DMS79 treated with DMSO at 0.1 percent for 48 hours (cell line): ENCODE data around the gene ZNF341.
"Not testable (repeated sequence)": the region's sequence is repeated elsewhere in the genome, so short reads cannot be mapped to it uniquely, and the experiment has no call there.

Experiments used
- DNase-seq: peaks from one replicate; lab custom pipeline; 2025; lab: John Stamatoyannopoulos, UW

The ZNF341 gene

DNA sequence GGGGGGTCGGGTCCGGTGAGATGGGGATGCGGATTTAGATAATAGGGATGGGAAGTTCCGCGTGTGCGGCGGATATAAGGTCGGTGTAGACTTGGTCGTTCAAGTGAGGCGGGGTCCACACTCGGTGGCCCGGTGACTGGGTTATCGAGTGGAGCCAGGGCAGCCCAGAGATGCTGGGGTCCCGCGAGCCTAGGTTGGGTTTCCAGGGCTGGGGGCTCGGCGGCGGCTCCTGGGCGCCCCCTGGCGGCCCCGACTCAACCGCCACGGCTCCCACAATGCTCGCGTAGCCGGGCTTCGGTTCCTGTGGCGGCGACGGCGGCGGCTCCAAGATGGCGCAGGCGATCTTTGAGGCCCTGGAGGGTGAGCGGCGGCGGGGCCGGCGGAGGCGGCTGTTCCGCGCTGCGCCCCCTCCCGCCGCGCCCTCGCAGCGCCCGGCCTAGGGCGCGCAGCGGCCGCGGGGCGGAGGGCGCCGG, at the start of gene ZNF341:
Gene ZNF341, plus strand, starts transcription at position 304 of the 473 bp plus-strand sequence. Its CDS starts 26 bp downstream, at position 330.
- DNase-seq, result peak; percentile 32

DNA sequence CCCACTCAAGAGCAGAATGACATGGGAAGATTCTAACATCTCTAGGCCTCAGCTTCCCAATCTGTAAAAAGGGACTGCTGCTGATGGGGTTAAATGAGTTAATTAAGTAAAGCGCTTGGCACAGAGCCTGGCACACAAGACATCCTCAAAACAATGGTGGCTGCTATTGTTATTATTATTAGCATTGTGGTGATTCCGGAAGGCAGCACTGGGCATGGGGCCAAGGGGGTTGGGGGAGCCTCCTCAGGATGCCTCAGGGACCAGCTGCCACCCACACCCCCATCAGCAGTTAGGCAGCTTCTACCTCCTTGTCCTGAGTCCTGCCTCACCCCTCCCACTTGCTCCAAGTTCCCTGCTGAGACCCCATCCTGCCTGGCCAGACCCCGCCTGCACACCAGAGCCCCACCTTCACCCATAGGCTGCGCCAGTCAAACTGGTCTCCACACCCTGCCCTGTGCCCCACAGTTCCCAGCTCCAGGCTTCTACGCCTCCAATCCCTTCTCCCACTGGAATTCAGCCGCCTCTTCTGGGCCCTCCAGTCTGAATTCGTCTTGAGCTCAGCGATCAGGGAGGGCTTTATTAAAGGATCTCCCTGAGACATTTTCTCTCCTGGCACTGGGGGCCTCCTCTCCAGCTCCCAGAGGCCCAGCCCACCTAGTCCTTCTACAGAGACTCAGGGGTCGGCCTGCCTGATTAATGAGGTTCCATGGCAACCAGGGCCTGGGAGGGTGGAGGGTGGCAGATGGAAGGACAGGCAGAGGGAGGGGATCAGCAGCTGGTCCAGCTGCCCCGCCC, 47.1 kb upstream of the ZNF341 start:
- DNase-seq, result peak; percentile 46

DNA sequence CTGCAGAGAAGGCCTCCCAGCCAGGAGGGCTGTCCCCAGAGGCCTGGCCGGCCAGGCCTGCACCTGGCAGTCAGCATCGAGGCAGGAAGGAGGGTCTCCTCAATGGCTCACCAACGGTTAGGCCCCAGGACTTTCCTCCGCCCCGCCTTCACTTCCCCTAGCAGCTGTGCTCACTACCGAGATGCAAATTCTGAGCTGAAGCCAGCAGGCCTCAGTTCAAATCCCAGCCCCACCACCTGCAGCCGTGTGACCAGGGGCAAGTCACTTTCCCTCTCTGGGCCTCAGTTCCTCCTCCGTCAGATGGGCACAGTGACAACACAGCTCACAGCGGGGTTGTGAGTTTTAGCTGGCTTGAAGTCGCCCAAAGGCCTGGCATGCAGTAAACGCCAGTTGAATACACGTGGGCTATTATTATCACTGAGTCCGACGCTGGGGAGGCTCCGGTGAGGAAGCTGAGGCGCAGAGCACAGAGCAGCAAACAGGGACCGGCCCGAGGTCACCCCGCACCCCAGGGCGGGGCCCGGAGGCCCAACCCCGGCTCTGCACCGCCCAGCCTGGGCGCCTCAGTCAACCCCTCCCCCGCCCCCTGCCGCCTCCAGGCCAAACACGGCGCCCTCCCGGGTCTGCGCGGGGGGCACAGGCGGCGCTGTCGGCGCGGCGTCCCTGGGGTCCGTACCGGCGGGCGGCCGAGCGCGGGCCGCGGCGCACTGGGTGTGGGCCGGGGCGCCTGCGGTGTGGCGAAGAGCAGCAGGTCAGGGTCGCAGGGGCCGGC, 46.3 kb upstream of the ZNF341 start:
- DNase-seq, result peak; percentile 46

DNA sequence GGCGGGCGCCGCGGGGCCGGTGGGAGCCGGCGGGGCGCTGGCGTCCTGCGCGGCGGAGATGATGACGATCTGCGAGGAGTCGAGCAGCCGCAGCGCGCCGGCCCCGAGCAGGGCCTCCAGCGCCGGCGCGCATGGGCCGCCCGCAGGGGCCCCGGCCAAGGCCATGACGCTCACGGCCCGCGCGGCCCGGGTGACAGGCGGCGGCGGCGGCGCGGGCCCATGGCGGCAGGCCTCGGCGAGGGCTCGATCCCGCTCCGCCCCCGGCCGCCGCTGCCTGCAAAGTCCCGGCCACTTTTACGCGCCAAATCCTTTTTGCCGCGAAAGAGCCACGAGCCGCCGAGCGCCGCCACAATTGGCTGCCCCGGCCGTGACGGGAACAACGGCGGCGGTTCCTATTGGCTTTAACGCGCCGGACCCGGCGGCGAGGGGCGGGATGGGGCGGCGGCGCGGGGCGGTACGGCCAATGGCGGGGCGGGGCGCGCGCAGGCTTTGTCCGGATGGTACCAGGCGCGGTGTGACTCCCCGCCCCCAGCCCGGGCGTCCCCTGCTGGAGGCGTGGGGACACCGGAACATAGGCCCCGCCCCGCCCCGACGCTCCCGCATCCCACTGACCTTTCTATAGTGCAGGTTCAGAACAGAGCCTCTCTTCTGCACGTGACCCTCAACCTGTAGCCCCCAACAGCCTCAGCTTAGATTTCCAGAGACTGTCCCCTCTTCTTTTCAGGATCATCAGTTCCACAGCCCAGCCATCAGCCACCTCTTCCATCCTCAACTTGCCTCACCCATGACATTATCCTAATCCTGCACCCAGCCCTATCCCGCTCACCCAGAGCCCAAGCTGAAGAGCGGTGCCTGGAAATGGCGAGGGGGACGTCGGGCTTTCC, 45.5 kb upstream of the ZNF341 start, which contains the start of gene E2F1:
Gene E2F1, minus strand, starts transcription at position 286 of the 884 bp plus-strand sequence. Its CDS starts 121 bp downstream, at position 165.
- peak; percentile 89 for DNase-seq

DNA sequence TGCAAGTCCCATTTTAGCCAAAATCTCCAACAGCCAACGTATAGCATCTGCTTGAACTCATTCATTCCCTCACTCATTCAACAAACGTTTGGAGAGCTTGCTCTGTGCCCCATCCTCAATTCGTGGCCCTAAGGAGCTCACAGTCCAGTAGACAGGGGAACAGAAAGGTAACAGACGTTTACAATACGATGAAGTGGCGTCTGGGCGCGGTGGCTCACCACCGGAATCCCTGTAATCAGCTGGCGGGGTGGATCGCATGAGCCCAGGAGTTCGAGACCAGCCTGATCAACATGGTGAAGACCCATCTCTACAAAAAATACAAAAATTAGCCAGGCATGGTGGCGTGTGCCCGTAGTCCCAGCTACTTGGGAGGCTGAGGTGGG, 44.8 kb upstream of the ZNF341 start:
- DNase-seq, result no peak

DNA sequence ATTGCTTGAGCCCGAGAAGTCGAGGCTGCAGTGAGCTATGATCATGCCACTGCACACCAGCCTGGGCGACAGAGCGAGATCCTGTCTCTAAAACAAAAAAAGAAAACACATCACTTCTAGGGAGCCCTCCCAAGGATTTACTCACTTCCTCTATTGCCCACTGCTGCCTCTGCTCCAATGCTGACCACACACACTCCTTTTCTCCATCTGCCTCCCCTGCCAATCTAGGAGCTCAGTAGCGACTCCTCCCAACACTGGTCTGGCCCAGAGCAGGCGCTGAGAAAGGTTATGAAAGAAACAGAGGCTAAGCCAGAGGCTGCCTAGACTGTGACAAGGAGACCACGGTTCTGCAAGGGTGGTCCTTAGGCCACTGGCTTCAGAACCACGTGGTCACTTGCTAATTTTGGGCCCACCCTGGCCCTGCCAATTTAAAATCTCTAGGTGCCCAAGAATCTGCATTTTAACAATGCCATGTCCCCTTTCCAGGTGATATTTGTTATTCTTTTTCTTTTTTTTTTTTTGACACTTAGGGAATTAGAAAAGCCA, 44.4 kb upstream of the ZNF341 start:
- DNase-seq, result no peak

DNA sequence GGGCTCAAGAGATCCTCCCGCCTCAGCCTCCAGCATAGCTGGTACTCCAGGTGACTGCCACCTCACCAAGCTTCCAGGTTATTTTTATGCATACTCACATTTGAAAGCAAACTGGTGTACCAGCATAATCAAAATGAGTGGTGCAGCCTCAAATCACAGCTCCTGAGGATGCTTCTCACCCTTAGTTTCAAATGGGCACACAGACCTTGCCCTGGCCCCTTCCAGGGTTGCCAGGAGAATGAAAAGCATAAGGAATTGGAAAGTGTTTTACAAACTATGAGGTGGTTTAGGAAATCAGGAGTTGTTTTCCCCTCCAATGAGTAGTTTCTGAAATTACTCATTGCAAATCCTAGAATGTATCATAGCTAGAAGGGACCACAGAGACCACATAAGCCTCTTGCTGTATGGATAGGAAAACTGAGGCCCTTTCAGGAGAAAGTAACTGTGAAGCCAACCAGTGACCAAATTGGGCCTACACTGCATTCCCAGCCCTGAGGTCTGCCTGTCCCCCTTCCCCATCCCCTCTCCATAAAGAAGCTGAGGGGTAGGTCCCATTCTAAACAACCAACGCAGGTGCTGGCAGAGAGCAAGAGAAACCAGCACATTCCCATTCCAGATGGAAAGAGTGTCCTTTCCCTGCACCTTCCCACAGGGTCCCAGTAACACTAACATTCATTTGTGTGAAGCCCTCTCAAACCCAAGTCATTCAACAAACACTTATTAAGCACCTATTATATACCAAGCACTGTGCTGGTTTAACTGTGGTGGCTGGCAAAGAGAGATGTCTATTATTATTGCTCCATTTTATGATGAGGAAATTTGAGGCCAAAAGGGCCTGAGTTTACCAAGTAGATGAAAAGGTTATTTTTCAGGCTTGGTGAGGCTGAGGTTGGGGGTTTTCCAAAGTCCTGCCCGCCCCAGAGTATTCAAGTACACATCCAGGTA, 43.5 kb upstream of the ZNF341 start:
- no peak for DNase-seq

DNA sequence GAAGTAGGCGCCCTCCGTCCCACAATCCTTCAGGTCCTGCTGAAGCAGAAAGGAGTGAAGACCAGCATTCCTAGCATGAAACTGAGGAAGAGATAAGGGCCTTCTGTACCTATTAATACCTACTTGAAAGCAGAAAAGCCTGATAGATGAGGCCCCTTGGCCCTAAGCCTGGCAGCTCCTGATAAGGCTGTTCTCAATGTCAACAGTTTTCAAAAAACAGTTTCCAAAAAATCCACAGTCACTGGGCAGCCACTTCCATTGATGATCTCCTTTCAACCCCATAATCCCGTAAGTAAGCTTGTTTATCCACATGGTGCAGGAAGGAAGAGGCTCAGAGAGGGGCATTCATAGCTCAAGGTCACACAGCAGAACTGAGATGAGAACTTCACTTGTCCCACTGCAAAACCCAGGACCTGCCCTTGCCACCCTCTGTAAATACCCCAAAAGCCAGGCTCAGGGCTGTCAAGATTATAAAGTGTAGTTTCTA, 42.8 kb upstream of the ZNF341 start:
- no peak for DNase-seq

DNA sequence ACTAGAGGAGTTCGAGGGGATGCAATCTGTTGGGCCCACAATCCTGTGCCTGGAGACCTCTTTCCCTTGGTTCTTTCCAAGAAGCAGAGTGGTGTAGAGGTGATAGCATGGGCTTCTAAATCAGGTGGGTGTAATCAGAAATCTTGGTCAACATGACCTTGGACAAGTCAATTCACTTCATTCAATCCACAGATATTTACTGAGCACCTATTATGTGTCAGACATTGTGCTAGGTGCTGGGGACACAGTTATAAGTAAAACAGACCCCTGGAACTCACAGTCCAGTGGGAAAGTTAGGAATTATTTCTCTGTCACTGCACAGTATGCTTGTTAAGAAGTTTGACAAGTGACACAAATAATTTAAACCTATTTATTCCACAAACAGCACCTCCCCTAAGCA, 42.3 kb upstream of the ZNF341 start:
- DNase-seq, result no peak

DNA sequence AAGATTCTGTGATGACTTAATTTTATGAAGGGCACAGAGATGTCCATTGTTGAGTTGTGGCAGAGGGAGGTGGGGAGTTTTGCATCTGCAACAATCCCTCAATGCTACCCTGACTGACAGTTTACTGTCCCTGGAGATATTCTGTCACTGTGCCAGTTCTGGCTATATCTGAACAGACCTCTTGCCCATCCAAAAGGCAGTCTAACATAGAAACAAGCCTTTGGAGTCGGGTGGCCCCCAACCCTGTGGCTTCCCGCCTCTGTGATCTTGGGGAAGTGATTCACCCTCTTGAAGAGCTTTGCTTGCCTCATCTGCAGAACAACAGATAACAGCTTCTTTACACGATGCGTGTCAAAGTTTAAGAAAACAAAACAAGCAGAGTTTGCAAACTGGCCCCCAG, 41.8 kb upstream of the ZNF341 start:
- DNase-seq, result no peak

DNA sequence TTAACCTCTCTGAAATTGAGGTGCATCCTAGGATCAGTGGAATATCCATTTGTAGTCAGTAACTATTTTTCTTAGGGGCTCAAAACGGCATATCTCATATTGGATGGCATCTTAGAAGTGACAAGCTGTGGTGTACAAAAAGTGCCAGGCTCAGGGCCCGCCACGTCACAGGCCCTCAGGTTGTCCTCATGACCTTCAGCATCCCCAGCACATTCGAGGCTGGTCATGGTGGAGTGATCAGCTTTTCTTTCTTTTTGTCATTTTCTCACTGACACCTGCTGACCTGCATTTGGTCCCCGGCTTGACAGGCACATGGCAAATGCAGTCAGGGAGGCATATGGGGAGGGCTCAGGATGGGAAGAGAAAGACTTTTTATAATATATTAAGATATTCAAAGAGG, 38.5 kb upstream of the ZNF341 start:
- DNase-seq, result no peak

DNA sequence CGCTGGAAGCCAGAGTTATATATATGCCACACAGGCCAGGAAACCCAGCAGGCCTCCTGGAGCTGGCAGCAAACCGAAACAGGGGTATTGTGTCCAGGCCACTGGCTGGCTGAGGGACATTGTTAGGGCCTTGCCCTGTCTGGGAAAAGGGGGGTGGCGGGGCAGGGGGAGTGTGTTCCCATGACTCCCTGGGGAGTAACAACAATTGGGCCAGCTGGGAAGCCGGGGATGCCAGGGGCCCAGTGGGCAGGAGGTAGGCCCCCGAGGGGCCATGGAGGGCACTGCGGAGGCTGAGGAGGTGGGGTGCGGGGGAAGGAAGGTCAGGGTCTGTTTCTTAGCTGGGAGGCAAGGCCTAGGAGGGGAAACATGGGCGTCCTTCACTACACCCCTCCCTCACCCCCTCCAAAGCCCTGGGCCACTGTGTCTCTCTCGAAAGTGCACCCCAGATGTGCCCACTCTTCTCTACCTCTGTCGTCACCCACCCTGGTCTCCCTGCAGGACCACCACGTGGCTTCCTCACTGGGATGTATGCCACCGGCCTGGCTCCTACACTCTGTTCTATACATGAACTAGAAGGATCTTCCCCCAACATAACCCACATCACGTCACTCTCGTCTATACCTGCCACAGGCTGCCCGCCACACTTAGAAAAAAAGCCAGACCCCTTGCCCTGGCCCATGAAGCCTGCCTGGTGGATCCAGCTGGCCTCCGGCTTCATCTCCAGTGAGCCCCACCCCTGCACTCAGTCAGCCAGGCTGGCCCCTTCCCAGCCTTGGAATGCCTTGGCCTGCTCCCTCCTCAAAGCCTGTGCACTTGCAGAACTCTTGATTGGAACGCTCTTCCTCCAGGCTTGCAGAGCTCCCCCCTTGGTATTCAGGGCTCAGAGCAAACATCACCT, 37.8 kb upstream of the ZNF341 start:
- no peak for DNase-seq

DNA sequence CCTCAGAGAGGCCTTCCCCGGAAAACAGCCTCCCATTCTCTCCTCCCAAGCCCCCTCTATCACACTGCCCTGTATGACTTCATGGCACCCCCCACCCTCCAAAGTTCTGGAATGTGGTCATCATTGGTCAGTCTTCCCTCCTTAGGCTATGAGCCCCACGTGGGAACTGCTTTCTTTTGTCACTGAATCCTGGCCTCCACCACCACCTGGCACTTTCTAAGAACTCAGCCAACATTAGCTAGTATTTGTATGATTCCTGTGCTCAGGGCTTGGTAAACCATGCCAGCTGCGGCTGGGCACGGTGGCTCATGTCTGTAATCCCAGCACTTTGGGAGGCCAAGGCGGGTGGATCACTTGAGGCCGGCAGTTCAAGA, 37.2 kb upstream of the ZNF341 start:
- no peak for DNase-seq

DNA sequence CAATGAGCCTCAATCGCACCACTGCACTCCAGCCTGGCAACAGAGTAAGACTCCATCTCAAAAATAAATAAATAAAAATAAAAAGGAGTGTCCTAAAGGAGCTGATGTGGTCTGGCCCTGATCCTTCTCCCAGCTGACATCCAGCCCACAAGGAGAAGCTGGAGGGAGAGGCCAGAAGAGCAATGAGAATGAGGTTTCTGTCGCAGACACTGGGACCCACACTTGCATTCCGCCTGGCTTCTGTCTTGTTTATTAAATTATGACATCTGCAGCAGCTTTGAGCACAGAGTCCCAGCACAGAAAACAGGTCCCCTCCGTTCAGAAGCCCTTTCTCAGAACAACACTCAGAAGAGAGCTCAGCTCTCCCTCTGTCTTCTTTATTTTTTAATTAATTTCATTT, 35.3 kb upstream of the ZNF341 start:
- no peak for DNase-seq

DNA sequence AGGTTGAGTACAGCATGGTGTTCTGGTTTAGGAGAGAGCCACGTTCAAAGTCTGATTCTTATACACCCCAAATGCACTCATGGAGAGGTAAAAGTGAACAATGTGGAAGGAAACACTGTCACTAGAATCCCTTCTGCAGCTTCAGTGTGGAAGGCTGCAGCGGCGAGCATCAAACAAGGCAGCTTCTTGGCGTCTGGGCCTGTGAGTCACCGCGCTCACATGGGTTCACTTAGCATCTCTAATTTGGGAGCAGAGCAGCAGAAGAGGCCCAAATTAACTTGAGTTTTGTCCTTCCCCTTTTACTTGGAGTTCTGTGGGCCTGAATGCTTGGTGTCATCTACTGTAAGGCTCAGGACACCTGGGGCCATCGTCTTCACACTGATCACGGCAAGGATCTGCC, 34.7 kb upstream of the ZNF341 start:
- no peak for DNase-seq

DNA sequence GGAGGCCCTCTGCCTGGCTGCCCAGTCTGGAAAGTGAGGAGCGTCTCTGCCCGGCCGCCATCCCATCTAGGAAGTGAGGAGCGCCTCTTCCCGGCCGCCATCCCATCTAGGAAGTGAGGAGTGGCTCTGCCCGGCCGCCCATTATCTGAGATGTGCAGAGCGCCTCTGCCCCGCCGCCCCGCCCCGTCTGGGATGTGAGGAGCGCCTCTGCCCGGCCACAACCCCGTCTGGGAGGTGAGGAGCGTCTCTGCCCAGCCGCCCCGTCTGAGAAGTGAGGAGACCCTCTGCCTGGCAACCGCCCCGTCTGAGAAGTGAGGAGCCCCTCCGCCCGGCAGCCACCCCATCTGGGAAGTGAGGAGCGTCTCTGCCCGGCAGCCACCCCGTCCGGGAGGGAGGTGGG, 32.8 kb upstream of the ZNF341 start:
- DNase-seq, result not testable (repeated sequence)

DNA sequence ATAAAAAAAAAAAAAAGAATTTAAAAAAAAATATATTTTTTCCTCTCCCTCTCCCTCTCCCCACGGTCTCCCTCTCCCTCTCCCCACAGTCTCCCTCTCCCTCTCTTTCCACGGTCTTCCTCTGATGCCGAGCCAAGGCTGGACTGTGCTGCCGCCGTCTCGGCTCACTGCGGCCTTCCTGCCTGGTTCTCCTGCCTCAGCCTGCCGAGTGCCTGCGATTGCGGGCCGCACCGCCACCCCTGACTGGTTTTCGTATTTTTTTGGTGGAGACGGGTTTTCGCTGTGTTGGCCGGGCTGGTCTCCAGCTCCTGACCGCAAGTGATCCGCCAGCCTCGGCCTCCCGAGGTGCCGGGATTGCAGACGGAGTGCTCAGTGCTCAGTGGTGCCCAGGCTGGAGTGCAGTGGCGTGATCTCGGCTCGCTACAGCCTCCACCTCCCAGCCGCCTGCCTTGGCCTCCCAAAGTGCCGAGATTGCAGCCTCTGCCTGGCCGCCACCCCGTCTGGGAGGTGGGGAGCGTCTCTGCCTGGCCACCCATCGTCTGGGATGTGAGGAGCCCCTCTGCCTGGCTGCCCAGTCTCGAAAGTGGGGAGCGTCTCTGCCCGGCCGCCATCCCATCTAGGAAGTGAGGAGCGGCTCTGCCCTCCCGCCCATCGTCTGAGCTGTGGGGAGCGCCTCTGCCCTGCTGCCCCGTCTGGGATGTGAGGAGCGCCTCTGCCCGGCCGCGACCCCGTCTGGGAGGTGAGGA, 30.9 kb upstream of the ZNF341 start:
- DNase-seq, result not testable (repeated sequence)

DNA sequence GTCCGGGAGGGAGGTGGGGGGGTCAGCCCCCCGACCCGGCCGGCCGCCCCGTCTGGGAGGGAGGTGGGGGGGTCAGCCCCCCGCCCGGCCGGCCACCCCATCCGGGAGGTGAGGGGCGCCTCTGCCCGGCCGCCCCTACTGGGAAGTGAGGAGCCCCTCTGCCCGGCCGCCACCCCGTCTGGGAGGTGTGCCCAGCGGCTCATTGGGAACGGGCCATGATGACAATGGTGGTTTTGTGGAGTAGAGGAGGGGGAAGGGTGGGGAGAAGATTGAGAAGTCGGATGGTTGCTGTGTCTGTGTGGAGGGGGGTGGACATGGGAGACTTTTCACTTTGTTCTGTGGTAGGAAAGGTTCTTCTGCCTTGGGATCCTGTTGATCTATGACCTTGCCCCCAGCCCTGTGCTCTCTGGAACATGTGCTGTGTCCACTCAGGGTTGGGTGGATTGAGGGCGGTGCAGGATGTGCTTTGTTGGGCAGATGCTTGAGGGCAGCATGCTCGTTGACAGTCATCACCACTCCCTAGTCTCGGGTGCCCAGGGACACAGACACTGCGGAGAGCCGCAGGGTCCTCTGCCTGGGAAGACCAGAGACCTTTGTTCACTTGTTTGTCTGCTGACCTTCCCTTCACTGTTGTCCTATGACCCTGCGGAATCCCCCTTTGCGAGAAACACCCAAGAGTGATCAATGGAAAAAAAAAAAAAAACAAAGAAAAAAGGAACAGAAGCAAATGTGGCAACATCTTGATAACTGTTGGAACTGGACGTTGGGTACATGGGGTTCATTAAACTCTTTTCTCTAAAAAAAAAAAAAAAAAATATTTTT, 30.0 kb upstream of the ZNF341 start:
- DNase-seq, result no peak
